HCT116 (cell line): ENCODE measurements around the gene PRM3. TPM values are rescaled to one million over a fixed set of nuclear protein-coding genes. Genes with fewer than 3 reads are reported as not detected.

Source experiments
- ATAC-seq: fragments of 200-7000 bp; cut with Tn5 transposase; 2 replicates; pipeline ENCODE4 v1.9.1; 2020; ENCODE audit warnings: mild to moderate bottlenecking, moderate library complexity
- BruUV-seq: library from RNA; stranded (reverse); fragments of 400-500 nt; replicated peaks from 2 replicates; lab custom pipeline; 2021; lab: Mats Ljungman, UMichigan
- CTCF ChIA-PET: fragments of 300-600 bp; sonication (Branson Sonifier 250); formaldehyde crosslinking; loops from one replicate; lab custom pipeline; 2021; ENCODE audit warnings: antibody characterized with exemption; lab: Charles Lee
- POLR2A ChIA-PET: fragments of 300-600, 350-600 bp; sonication (Branson Sonifier 250); formaldehyde crosslinking; loops from one replicate; lab custom pipeline; 2021; ENCODE audit warnings: antibody characterized with exemption; lab: Charles Lee
- RAD21 ChIA-PET, 2 experiments: fragments of 300-600 bp; sonication (Branson Sonifier 250); formaldehyde crosslinking; loops; one replicate each; lab custom pipeline; 2023; ENCODE audit warnings: low total read pairs in 2 of 2; ENCODE audit not compliant: uncharacterized antibody in 2 of 2, unreplicated experiment in 2 of 2, low non-redundant PET in 1 of 2; lab: Charles Lee
- DNase-seq: peaks from one replicate; pipeline ENCODE4 v3.0.0-alpha.2; 2010; ENCODE audit warnings: low read depth, low spot score
- H2AFZ ChIP-seq: fragments of 200-600 bp; shearing (Covaris generic), sonication (generic); 2 replicates; pipeline ENCODE4 v1.6.1; 2017; ENCODE audit warnings: low read depth, mixed run types, mixed read lengths, antibody characterized with exemption, low read length; ENCODE audit not compliant: poor library complexity, severe bottlenecking
- H3K27ac ChIP-seq: 2 replicates; pipeline ENCODE4 v1.5.1; 2012; ENCODE audit warnings: low read depth, low read length
- H3K27me3 ChIP-seq: fragments of 200-600 bp; sonication (generic); 2 replicates; pipeline ENCODE4 v1.6.1; 2016; ENCODE audit warnings: mixed run types, low read length, mixed read lengths; ENCODE audit not compliant: insufficient read depth
- H3K36me3 ChIP-seq, 2 experiments: fragments of 200-500 bp in 1 of 2; fragments of 200-600 bp in 1 of 2; sonication (Bioruptor generic) in 1 of 2; sonication (generic) in 1 of 2; 2 replicates each; pipeline versions ENCODE4 v1.5.1 to v1.6.1; 2014 to 2016; ENCODE audit warnings: low read length in 2 of 2, inconsistent platforms in 1 of 2, mixed read lengths in 1 of 2, mixed run types in 1 of 2; ENCODE audit not compliant: insufficient read depth in 2 of 2, control insufficient read depth in 1 of 2
- H3K4me1 ChIP-seq, 2 experiments: fragments of 200-600 bp in 1 of 2; sonication (generic) in 1 of 2; 2 replicates each; pipeline versions ENCODE4 v1.5.1 to v1.6.1; 2012 to 2017; ENCODE audit warnings: low read length in 2 of 2, inconsistent platforms in 1 of 2, mild to moderate bottlenecking in 1 of 2, mixed read lengths in 1 of 2, mixed run types in 1 of 2, moderate library complexity in 1 of 2; ENCODE audit not compliant: insufficient read depth in 2 of 2, control insufficient read depth in 1 of 2
- H3K4me2 ChIP-seq: fragments of 200-600 bp; sonication (generic); 2 replicates; pipeline ENCODE4 v1.6.1; 2017; ENCODE audit warnings: mixed run types, low read length, mixed read lengths
- H3K4me3 ChIP-seq, 2 experiments: fragments of 200-600 bp in 1 of 2; sonication (generic) in 1 of 2; replicated peaks in 1 of 2; 2 replicates each; pipeline ENCODE4 v1.5.1; 2011 to 2016; ENCODE audit warnings: low read length in 2 of 2, control low read depth in 1 of 2, low read depth in 1 of 2, mild to moderate bottlenecking in 1 of 2, mixed read lengths in 1 of 2, mixed run types in 1 of 2
- H3K79me2 ChIP-seq: fragments of 200-600 bp; sonication (generic); 2 replicates; pipeline ENCODE4 v1.6.1; 2017; ENCODE audit warnings: mild to moderate bottlenecking, mixed run types, low read length, moderate library complexity, mixed read lengths; ENCODE audit not compliant: insufficient read depth
- H3K9ac ChIP-seq: fragments of 200-600 bp; sonication (generic); 2 replicates; pipeline ENCODE4 v1.6.1; 2016; ENCODE audit warnings: low read length, mixed read lengths
- H3K9me2 ChIP-seq: fragments of 200-600 bp; sonication (generic), shearing (Covaris generic); 2 replicates; pipeline ENCODE4 v1.6.1; 2017; ENCODE audit warnings: mixed run types, mild to moderate bottlenecking, moderate library complexity; ENCODE audit not compliant: insufficient read depth
- H3K9me3 ChIP-seq, 2 experiments: fragments of 200-500 bp in 1 of 2; fragments of 200-600 bp in 1 of 2; sonication (Bioruptor generic) in 1 of 2; sonication (generic) in 1 of 2; 2 replicates each; pipeline ENCODE4 v1.6.1; 2014 to 2017; ENCODE audit warnings: low read length in 2 of 2, mixed read lengths in 2 of 2, inconsistent platforms in 1 of 2, low read depth in 1 of 2, mild to moderate bottlenecking in 1 of 2, mixed run types in 1 of 2, moderate library complexity in 1 of 2; ENCODE audit not compliant: control insufficient read depth in 1 of 2, insufficient read depth in 1 of 2
- H4K20me1 ChIP-seq: fragments of 200-600 bp; sonication (generic), shearing (Covaris generic); 2 replicates; pipeline ENCODE4 v1.6.1; 2017; ENCODE audit warnings: mixed run types, mild to moderate bottlenecking, moderate library complexity; ENCODE audit not compliant: insufficient read depth
- CEBPB ChIP-seq: IDR thresholded peaks from 2 replicates; pipeline ENCODE4 v1.6.1; 2012; ENCODE audit warnings: low read depth
- CTCF ChIP-seq, 3 experiments: fragments of 200-600 bp in 1 of 3; sonication (generic) in 1 of 3; IDR thresholded peaks in 2 of 3; conservative IDR thresholded peaks in 1 of 3; 2 replicates each; pipeline ENCODE4 v1.5.1; 2012 to 2017; ENCODE audit warnings: low read depth in 2 of 3, low read length in 2 of 3, antibody characterized with exemption in 1 of 3, borderline replicate concordance in 1 of 3, control low read depth in 1 of 3, mild to moderate bottlenecking in 1 of 3, mixed read lengths in 1 of 3, mixed run types in 1 of 3, moderate library complexity in 1 of 3; ENCODE audit not compliant: insufficient read depth in 1 of 3
- ELF1 ChIP-seq: IDR thresholded peaks from 2 replicates; pipeline ENCODE4 v1.6.1; 2012; ENCODE audit warnings: low read depth, borderline replicate concordance
- JUND ChIP-seq: IDR thresholded peaks from 2 replicates; pipeline ENCODE4 v1.6.1; 2012
- MAX ChIP-seq: IDR thresholded peaks from 2 replicates; pipeline ENCODE4 v1.6.1; 2012
- POLR2A ChIP-seq: IDR thresholded peaks from 2 replicates; pipeline ENCODE4 v1.7.0; 2011; ENCODE audit warnings: borderline replicate concordance; ENCODE audit not compliant: insufficient read depth, insufficient read length; ENCODE audit errors: extremely low read depth
- POLR2AphosphoS5 ChIP-seq: IDR thresholded peaks from 2 replicates; pipeline ENCODE4 v1.6.1; 2011; ENCODE audit warnings: mild to moderate bottlenecking, low read depth, low read length, moderate library complexity
- REST ChIP-seq: IDR thresholded peaks from 2 replicates; pipeline ENCODE4 v1.6.1; 2012; ENCODE audit warnings: low read depth
- SIN3A ChIP-seq: IDR thresholded peaks from 2 replicates; pipeline ENCODE4 v1.6.1; 2012; ENCODE audit warnings: low read depth
- SP1 ChIP-seq: IDR thresholded peaks from 2 replicates; pipeline ENCODE4 v1.6.1; 2012; ENCODE audit warnings: low read depth
- TCF7L2 ChIP-seq: IDR thresholded peaks from 2 replicates; pipeline ENCODE4 v1.7.0; 2011; ENCODE audit warnings: borderline replicate concordance, inconsistent platforms; ENCODE audit not compliant: insufficient read depth, insufficient read length; ENCODE audit errors: extremely low read depth
- YY1 ChIP-seq: IDR thresholded peaks from 2 replicates; pipeline ENCODE4 v1.6.1; 2011; ENCODE audit warnings: low read length, low read depth, moderate library complexity, mild to moderate bottlenecking; ENCODE audit not compliant: insufficient replicate concordance; ENCODE audit errors: extremely low read depth
- ZNF274 ChIP-seq: fragments of 200-500 bp; sonication (Bioruptor generic); IDR thresholded peaks from 2 replicates; pipeline ENCODE4 v1.6.1; 2014; ENCODE audit warnings: mild to moderate bottlenecking, low read depth, low read length, inconsistent platforms
- intact Hi-C: fragments of 100-400 bp; cut with micrococcal nuclease; formaldehyde crosslinking; loops from 2 replicates; pipeline ENCODE4 v1.10.0; 2022
- total RNA-seq: library from RNA; stranded (reverse); gene quantifications from one replicate; pipeline ENCODE4 v1.2.1, GENCODE V29; 2021; ENCODE audit not compliant: unreplicated experiment

The PRM3 gene
- total RNA-seq, 1 experiment from 2014 or later: not detected

- H3K9ac ChIP-seq: no peak overlapping the region
- no peak overlapping the region for H2AFZ ChIP-seq
- H3K27ac ChIP-seq: no peak overlapping the region
- no peak for ATAC-seq
- no peaks in the 10 kb centered on the region for H3K36me3 ChIP-seq
- H3K9me3 ChIP-seq: no peaks in the 10 kb centered on the region
- CTCF ChIA-PET: no interaction called here
- TF ChIP-seq REST (no peak), TCF7L2 (no peak), CEBPB (no peak), ELF1 (no peak), POLR2A (no peak), SP1 (no peak), POLR2AphosphoS5 (no peak), MAX (no peak), ZNF274 (no peak), YY1 (no peak), JUND (no peak), SIN3A (no peak), CTCF (IDR thresholded peaks at IDR 0.05 in 2 of 3, conservative IDR thresholded peaks at IDR 0.05 in 1 of 3; ENCODE audit: borderline replicate concordance in 1 of 3, insufficient read depth in 1 of 3, low read depth in 2 of 3, low read length in 2 of 3) (no peak)
- TF ChIP-seq, all 23 proteins: peak for 0
- Histone ChIP-seq H4K20me1 (no peaks in the 10 kb centered on the region), H3K4me3 (no peak overlapping the region), H3K4me1 (peaks cover 0 to 13% of the 10 kb centered on the region in 2 experiments; a peak in 2 of 4 replicates), H3K79me2 (no peaks in the 10 kb centered on the region), H3K27me3 (no peaks in the 10 kb centered on the region), H3K9me2 (no peaks in the 10 kb centered on the region), H3K4me2 (no peak overlapping the region)
- intact Hi-C loops: no loop called here
- ChIA-PET RAD21 (no interaction called here), POLR2A (interaction anchor here (0.9 kb wide), 1 partner anchor 14 kb away, joined by 3 read pairs; the partner anchor contains the start of gene SOCS1)
- no peak for DNase-seq
- BruUV-seq: no TSS peak
Measured at GRCh38 chr16:11241480-11242204, 31.8 kb downstream of the PRM3 start.
